HG03139 (cell line): ENCODE results near the gene IL12RB1.
"Not testable (repeated sequence)": the region's sequence is repeated elsewhere in the genome, so short reads cannot be mapped to it uniquely, and the experiment has no call there.

Source experiments
- ATAC-seq: cut with Tn5 transposase; IDR thresholded peaks from one replicate; pipeline ENCODE4 v1.9.1; 2021; ENCODE audit not compliant: unreplicated experiment

The IL12RB1 gene

DNA sequence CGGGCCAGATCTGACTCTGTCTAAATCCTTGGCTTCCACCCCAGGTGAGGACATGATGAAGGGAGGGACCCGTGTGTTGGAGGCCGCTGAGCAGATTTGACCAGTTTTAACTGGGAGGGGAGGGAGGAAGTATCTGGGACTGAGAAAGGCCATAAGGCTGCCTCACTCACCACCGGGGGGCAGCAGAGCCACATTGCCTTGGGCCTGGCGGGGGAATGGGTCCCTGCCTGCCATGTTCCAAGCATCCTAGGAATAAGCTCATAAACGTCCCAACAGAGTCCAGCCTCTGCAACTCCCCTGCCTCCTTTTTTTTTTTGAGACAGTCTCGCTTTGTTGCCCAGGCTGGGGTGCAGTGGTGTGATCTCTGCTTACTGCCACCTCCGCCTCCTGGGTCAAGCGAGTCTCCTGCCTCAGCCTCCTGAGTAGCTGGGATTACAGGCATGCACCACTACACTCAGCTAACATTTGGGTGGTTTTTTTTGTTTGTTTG lies 26.3 kb upstream of the IL12RB1 start:
- no peak for ATAC-seq

DNA sequence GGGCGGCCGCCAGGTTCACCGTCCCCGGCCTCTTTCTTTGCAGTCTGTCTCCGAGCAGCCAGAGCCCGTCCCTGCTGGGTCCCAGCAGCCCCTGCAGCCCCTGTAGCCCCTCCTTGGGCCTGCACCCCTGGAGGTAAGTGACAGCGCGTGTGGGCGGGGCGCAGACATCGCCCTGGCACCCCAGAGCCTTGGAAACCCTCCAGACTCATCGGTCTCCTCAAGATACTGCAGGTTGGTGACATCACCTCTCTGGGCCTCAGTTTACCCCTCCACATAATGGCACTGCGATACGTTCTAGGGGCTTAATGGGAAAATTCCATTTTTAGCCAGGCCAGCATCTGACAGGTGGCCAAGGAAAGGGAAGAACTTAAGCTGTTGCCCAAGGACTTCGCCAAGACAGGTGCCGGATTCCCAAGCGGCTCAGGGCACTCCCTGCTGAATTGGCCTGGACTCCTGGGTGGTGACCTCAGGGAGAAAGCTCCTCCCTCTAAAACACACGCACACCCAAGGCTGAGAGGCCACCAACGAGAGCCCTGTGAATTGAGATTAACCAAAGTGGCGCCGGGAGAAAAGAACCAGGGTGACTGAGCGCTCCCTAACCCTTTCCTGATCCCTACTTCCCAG lies 24.0 kb upstream of the IL12RB1 start:
- ATAC-seq = no peak

DNA sequence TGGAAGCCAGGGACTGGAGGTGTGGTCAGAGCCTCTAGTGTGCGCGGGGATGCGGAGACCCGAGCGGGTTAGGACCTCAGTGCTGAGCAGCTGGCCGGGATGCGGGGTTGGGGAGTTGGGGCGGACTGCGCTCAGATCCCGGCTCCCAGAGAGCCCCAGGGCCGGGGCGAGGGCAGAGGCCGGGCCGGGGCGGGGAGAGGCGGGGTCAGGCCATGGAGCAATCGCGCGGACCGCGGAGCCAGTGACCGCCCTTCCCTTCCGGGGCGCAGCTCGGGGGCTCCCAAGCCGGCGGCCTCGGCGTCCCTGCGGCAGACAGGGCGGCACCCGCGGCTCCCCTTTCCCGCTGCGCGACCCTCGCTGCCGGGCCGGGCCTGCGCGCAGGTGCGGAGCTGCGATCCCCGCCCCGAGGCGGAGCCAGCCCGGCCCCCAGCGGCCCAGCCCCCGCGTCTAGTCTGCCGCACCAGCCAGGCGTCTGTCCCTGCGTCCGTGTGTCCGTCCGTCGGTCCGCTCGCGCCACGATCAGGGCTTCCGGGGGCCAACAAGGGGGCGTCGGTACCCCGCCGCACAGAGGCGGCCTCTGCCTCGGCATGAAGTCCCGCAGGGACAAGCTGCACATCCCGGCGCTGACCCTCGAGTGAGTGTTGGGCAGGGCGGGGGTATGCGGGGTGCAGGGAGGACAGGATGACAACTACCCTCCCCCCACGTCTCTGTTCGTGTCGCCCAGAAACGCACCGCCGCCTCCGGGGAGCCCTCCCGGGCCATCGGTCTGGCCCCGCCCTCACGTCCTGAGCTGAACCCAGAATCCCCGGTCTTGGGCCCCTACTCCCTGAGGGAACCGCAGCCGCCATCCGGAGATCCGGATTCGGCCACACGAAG lies 23.2 kb upstream of the IL12RB1 start:
- ATAC-seq = no peak

DNA sequence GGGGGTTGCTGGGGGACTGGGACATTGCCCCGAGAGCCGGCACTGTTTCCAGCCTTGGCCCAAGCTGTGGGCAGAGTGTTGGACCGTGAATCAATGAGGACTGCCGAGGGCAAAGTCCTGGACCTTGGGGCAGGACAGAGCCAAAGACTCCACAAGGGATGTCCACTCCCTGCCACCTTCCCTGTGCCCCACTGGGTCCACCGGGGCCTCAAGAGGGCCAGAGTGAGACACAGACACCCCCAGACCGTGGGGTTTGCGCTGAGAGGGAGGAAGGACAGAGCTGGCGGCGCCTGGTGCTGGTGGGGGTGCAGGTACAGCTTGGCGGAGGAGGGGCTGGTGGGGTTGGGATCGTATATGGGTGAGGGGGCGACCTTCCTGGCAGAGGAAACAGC lies 22.6 kb upstream of the IL12RB1 start:
- no peak for ATAC-seq

DNA sequence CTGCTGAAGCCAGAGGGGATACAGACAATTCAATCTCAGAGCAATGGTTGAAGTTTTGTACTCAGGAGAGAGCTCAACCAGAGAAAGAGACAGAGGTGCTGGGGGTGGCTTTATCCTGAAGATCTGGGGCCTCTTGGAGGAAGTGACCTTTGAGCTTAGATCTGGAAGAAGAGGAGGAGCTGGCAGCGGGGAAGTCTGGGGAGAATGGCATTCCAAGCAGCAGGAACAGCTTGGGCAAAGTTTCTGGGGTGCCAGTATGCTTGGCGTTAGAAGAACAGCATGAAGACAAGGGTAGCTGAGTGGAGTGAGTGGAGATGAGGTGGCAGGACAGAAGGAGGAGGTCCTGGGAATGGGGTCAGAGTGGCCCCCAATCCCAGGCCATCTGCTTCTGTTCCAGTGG lies 22.2 kb upstream of the IL12RB1 start:
- ATAC-seq = no peak

DNA sequence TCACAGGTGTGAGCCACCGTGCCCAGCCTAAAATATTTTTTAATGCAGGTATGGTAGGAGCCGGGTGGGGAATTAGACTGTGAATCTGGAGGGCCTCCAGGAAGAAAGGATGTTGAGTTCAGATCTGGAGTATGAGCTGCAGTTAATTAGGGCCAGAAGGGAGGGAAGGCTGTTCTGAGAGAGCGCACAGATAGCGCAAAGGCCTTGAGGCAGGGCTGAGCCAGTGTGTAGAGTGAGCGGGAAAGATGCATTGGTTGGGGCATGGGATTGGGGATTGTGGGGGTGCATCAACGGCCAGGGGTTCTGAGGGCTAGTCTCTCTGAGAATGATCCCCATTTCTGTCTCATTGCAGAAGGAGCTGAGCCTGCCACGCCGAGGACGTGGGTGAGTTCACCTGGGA lies 20.5 kb upstream of the IL12RB1 start:
- ATAC-seq = no peak

GRCh38 chr19:18105259-18105658 lies 18.5 kb upstream of the IL12RB1 start:
- not testable (repeated sequence) for ATAC-seq

DNA sequence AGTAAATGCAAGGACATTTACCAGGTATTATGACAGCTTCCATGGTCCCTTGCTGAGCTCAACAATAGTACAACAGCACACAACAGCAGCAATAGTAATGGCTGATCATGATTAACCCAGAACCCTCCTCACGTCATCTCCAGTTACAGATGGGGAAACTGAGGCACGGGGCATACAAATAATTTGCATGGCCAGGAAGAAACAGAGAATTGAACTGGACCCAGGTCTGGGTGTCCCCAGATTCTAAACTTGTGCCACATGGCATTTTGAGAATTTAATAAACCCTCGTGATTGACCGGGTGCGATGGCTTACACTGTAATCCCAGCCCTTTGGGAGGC lies 18.0 kb upstream of the IL12RB1 start:
- ATAC-seq = no peak

GRCh38 chr19:18102916-18103542 lies 16.3 kb upstream of the IL12RB1 start:
- ATAC-seq = no peak

GRCh38 chr19:18101268-18101667 lies 14.5 kb upstream of the IL12RB1 start:
- ATAC-seq = no peak

DNA sequence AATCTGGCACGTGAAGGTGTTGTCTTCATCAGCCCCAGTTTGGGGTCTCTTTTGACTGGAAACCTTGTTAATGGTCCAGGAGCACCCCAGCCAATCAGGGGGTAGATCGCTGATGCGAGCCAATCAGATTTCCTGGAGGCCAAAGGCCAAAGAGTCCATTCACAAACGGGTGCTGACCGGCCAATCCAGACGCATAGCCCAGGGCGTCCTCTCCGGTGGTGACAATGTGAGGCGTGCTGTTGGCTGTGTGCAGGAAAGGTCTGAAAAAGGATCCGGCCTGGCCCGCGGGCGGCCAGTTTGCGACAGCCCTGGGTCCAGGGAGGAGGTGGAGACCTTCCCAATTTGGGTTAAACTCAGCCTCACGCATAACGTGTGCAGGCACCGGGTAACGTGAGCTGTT lies 14.0 kb upstream of the IL12RB1 start:
- ATAC-seq = no peak

DNA sequence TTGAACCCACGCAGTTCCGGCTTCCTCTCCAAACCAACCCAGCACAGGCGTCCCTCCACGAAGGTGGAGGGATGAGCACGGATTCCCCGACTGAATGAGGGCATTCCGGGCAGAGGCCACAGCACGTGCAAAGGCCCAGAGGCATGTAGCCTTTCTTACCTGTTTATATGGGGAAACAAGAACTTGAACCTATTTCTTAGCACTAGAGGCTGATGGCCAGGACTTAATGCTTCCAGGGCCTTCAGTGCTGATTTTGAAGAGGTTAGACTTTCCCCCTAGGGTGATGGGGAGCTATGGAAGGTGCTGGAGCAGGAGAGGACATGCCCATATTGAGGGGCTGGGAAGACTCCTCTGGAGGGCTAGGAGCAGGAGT lies 12.9 kb upstream of the IL12RB1 start:
- no peak for ATAC-seq

GRCh38 chr19:18098891-18099622 lies 12.3 kb upstream of the IL12RB1 start:
- ATAC-seq = peak; percentile 43

DNA sequence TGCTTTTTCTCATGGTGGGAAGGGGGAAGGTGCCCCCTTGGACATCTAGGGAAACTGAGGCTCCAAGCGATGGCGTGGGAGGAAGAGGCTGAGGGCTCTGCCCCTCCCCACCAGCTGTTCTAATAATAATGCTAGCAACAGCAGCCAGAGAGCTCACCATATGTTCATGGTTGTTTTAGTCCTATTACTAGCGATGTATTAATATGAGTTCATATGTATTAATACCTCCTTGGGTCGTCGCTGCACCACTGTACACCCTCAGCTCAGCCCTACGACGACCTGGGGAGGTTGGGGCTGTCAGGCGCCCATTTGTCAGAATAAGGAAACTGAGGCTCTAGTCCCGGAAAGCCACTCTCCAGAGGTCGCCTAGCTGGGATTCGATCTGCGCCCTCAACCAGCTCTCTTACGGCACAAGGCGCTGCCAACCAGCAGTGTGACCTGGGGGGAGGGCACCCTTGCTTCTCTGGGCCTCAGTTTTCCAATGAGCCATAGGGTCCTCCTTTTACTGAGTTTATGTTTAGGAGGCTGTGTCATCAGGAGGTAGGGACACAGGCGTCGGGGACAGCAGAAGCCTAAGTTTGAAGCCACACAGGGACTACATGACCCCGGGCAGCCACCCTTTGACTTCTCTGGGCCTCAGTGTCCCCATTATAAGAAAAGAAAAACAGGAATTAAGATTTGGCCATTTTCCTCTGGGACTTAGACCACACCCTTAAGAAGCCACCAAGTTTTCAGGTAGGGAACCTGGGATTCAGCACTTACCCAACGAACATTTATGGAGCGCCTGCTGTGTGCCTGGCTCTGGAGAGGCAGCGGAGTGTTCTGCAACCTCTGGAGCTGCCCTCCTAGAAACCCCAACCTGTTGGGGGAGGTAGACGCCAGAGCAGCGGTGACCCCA lies 11.5 kb upstream of the IL12RB1 start:
- no peak for ATAC-seq

GRCh38 chr19:18097217-18097992 lies 10.7 kb upstream of the IL12RB1 start, which contains the start of gene MAST3:
Gene MAST3 (plus strand): TSS chr19:18097778. CDS start chr19:18097793, 15 bp downstream.
- ATAC-seq = peak; percentile 48

DNA sequence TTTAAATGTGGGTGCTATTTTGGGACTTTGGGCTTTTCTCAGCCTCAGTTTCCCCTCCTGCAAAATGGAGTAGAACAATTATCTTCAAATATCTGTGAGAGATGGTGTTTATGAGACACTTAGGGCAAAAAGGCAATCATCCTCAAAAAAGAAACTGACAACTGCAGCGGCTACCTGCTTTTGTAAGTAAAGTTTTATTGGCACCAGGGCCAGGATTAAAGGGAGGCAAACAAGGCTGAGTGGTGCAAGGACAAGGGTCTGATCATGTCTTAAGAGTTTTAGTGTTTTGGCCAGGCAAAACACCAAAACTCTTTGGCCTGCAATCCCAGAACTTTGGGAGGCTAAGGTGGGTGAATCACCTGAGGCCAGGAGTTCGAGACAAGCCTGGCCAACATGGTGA lies 9.5 kb upstream of the IL12RB1 start:
- ATAC-seq = no peak

DNA sequence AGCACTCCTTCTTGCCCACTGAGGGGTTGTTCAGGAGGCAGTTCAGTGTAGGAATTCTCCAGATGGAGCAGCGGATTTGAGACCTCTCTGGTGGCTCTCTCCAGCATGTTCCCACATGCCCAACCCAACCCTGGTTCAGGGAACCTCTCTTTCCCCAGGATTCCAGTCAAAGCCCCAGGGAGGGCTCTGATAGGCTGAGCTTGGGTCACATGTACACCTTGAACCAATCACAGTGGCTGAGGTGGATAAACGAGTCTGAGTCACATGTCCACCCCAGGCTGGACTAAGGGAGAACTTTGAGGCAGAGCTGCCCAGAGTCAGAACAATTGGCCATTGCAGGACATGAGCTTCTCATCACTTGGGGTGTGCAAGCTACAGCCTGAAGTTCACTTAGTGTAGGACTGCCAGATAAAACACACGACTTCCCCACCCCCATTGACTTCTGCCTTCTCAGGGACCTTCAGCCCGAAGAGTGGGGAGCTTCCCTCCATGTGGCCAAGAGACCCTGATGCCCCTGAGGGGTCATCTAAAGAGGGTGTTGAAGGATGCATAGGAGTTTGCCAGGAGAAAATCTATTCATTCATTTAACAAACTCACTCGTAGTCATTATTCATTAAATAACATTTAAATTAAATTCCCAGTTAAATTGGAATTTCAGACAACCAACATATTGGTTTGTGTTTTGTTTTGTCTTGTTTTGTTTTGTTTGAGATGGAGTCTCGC lies 6.9 kb upstream of the IL12RB1 start:
- ATAC-seq = no peak

DNA sequence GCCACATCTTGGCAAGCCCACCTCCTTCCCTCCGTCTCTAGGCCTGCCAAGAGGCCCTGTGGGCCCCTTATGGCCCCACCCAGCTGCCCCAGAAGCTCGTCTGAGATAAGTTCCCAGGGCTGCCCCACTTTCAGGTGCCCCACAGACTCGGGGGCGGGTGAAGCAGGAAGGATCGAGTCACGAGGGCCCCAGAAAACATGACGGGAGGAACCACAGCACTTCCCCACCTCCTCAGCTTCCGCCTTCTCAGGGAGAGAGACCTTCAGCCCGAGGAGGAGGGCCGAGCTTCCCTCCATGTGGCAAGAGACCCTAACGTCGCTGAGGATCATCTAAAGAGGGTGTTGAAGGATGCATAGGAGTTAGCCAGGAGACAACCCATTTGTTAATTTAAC lies 4.5 kb upstream of the IL12RB1 start:
- ATAC-seq = no peak
